A673 (cell line): ENCODE results near the gene OTOR.

ENCODE experiments used
- CTCF ChIP-seq: fragments of 300-800, 200-600 bp; sonication (generic); conservative IDR thresholded peaks from 2 replicates; pipeline ENCODE4 v1.5.1; 2017; ENCODE audit warnings: low read depth, mild to moderate bottlenecking, antibody characterized with exemption, low read length, moderate library complexity, mixed read lengths
- EZH2 ChIP-seq: fragments of 200-600 bp; sonication (generic); IDR thresholded peaks from 2 replicates; pipeline ENCODE4 v1.6.1; 2017; ENCODE audit warnings: borderline replicate concordance, low read depth, mild to moderate bottlenecking, mixed read lengths, antibody characterized with exemption, low read length; ENCODE audit not compliant: poor library complexity, severe bottlenecking

DNA sequence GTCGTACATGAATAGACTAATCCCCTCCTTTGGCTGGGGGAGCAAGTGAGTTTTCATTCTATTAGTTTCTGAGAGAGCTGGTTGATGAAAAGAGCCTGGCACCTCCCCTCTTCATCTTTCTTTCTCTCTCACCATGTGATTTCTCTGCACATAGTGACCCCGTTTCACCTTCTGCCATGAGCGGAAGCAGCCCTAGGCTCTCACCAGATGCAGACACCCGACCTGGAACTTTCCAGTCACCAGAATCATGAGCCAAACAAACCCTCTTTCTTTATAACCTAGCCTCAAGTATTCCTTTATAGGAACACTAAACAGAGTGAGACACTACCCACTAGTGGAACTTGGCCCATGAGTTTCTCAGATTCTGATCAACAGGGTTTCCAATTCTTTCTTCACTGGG, 16.4 kb downstream of the OTOR start:
- no peak for TF ChIP-seq CTCF
- TF ChIP-seq EZH2: no peak
